CD4-positive, alpha-beta memory T cell (primary cell): ENCODE results near the gene GORAB. TPM values are rescaled to one million over a fixed set of nuclear protein-coding genes. Genes with fewer than 3 reads are reported as not detected.

Experiments used
- CTCF ChIA-PET: fragments of 350-600 bp; sonication (Branson Sonifier 250); formaldehyde crosslinking; loops from one replicate; lab custom pipeline; 2021; ENCODE audit warnings: inconsistent platforms; ENCODE audit not compliant: partially characterized antibody; lab: Charles Lee
- POLR2A ChIA-PET: fragments of 350-600 bp; sonication (Branson Sonifier 250); formaldehyde crosslinking; loops from one replicate; lab custom pipeline; 2021; ENCODE audit not compliant: partially characterized antibody; lab: Charles Lee
- DNase-seq, 5 donors: peaks; one replicate each; pipeline versions ENCODE4 v3.0.0 to v3.0.0-alpha.2; 2020 to 2022; ENCODE audit warnings: mixed read lengths in 1 of 5
- H3K27ac ChIP-seq: one replicate; pipeline ENCODE4 v1.7.0; 2013; ENCODE audit warnings: low read depth, low read length
- H3K27me3 ChIP-seq: 2 replicates; pipeline ENCODE4 v1.7.0; 2013; ENCODE audit warnings: mild to moderate bottlenecking, low read length, moderate library complexity; ENCODE audit not compliant: insufficient read depth
- H3K36me3 ChIP-seq: 2 replicates; pipeline ENCODE4 v1.7.0; 2013; ENCODE audit warnings: mild to moderate bottlenecking, low read length, moderate library complexity; ENCODE audit not compliant: insufficient read depth
- H3K4me1 ChIP-seq: 2 replicates; pipeline ENCODE4 v1.7.0; 2013; ENCODE audit warnings: mild to moderate bottlenecking, low read length, moderate library complexity; ENCODE audit not compliant: insufficient read depth
- H3K4me3 ChIP-seq, 2 donors: one replicate each; pipeline ENCODE4 v1.7.0; 2013; ENCODE audit warnings: low read length in 2 of 2, mild to moderate bottlenecking in 1 of 2
- H3K9me3 ChIP-seq, 2 donors: one replicate each; pipeline ENCODE4 v1.7.0; 2013; ENCODE audit warnings: low read length in 2 of 2, control low read depth in 1 of 2; ENCODE audit not compliant: control insufficient read depth in 1 of 2
- H3K27ac Mint-ChIP-seq, 7 donors: one replicate each; pipeline ENCODE4 v1.8.0; 2020 to 2021; ENCODE audit warnings: mixed read lengths in 7 of 7, mild to moderate bottlenecking in 6 of 7, inconsistent platforms in 3 of 7, moderate library complexity in 3 of 7
- H3K27me3 Mint-ChIP-seq, 2 donors: one replicate each; pipeline ENCODE4 v1.8.0; 2020 to 2021; ENCODE audit warnings: mixed read lengths in 2 of 2
- H3K36me3 Mint-ChIP-seq, 2 donors: one replicate each; pipeline ENCODE4 v1.8.0; 2020 to 2021; ENCODE audit warnings: mixed read lengths in 2 of 2, inconsistent platforms in 1 of 2, mild to moderate bottlenecking in 1 of 2
- H3K4me1 Mint-ChIP-seq, 4 donors: one replicate each; pipeline ENCODE4 v1.8.0; 2020 to 2021; ENCODE audit warnings: mixed read lengths in 4 of 4, mild to moderate bottlenecking in 1 of 4
- H3K4me3 Mint-ChIP-seq, 8 donors: one replicate each; pipeline ENCODE4 v1.8.0; 2020 to 2021; ENCODE audit warnings: mixed read lengths in 8 of 8, mild to moderate bottlenecking in 7 of 8, moderate library complexity in 6 of 8, inconsistent platforms in 3 of 8
- H3K9me3 Mint-ChIP-seq, 8 donors: one replicate each; pipeline ENCODE4 v1.8.0; 2020 to 2021; ENCODE audit warnings: mixed read lengths in 8 of 8, mild to moderate bottlenecking in 5 of 8, inconsistent platforms in 3 of 8, moderate library complexity in 1 of 8
- intact Hi-C: fragments of 100-400 bp; cut with micrococcal nuclease; formaldehyde crosslinking; loops from one replicate; pipeline ENCODE4 v1.15.1; 2023
- polyA plus RNA-seq, 2 donors: library from polyadenylated mRNA; unstranded; fragments of 300-500 nt; fragmentation: Illumina TruSeq; gene quantifications; one replicate each; pipeline ENCODE4 v1.2.3, GENCODE V29; 2021
- total RNA-seq, 2 experiments: library from RNA; stranded (reverse); gene quantifications; one replicate each; pipeline ENCODE4 v1.2.3, GENCODE V29; 2021

Gene GORAB
- total and polyA plus RNA-seq, 4 experiments from 2014 or later, result 2.5 to 24.1 (median 11.7) TPM

DNA sequence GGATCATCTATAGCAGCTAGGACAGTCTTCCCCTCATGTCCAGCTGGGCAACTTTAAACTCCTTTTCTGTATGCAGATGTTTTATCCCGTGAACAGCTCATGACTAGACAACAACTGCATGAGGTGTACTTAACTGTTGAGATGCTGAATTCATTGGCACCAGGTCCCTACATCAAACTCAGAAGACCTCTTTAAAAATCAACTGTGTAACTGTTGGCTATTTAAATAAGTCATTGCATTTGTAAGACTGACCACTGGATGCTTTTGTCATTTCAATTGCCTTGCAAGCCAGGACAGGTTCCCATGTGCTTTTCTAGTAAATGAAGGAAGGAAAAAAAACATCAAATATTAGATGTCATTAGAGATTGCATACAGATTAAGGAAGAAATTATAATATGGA, 28.3 kb upstream of the GORAB start:
- peaks cover 0 to 12% (median 0%) of the 10 kb centered on the region in 8 donors for H3K9me3 Mint-ChIP-seq
- DNase-seq, result no peak
- no peaks in the 10 kb centered on the region for H3K36me3 ChIP-seq
- peaks cover 11 to 24% of the 10 kb centered on the region in 2 donors for H3K27me3 Mint-ChIP-seq
- no peaks in the 10 kb centered on the region for H3K36me3 Mint-ChIP-seq
- H3K4me3 ChIP-seq, result no peak overlapping the region
- H3K27me3 ChIP-seq, result no peaks in the 10 kb centered on the region
- ChIA-PET CTCF (no interaction called here), POLR2A (no interaction called here)
- H3K27ac Mint-ChIP-seq, result no peak overlapping the region
- no peaks in the 10 kb centered on the region for H3K9me3 ChIP-seq
- intact Hi-C loops, result no loop called here
- no peak overlapping the region for H3K4me3 Mint-ChIP-seq
- H3K4me1 ChIP-seq, result no peaks in the 10 kb centered on the region
- H3K27ac ChIP-seq, result no peak overlapping the region
- no peaks in the 10 kb centered on the region for H3K4me1 Mint-ChIP-seq

DNA sequence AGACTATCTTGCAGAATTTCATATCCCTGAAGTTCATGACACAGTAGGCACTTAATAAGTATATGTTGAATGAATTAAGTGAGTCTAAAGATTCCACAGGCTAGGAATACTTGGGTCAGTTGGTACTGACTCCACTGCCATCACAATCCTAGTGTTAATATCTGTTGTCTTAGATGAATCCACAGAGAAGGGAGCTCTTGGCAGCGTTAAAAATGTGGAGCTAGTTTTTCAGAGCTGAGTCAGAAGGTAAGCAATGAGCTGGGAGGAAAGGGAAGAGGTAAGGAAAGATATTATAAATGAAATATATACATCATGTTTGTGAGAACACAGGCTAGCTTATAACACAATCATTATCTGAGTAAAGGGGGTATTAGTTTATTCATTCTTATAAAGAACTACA, 21.8 kb upstream of the GORAB start:
- CTCF ChIA-PET, result no interaction called here
- peaks cover 12 to 25% of the 10 kb centered on the region in 2 donors for H3K27me3 Mint-ChIP-seq
- Histone ChIP-seq H3K27ac (no peak overlapping the region), H3K4me3 (no peak overlapping the region), H3K36me3 (no peaks in the 10 kb centered on the region), H3K9me3 (no peaks in the 10 kb centered on the region), H3K4me1 (no peaks in the 10 kb centered on the region), H3K27me3 (no peaks in the 10 kb centered on the region)
- H3K4me3 Mint-ChIP-seq, result no peak overlapping the region
- H3K9me3 Mint-ChIP-seq, result peaks cover 0 to 10% (median 0%) of the 10 kb centered on the region in 8 donors
- no peaks in the 10 kb centered on the region for H3K4me1 Mint-ChIP-seq
- intact Hi-C loops, result no loop called here
- no peaks in the 10 kb centered on the region for H3K36me3 Mint-ChIP-seq
- no peak overlapping the region for H3K27ac Mint-ChIP-seq
- POLR2A ChIA-PET, result no interaction called here
- DNase-seq, result no peak

DNA sequence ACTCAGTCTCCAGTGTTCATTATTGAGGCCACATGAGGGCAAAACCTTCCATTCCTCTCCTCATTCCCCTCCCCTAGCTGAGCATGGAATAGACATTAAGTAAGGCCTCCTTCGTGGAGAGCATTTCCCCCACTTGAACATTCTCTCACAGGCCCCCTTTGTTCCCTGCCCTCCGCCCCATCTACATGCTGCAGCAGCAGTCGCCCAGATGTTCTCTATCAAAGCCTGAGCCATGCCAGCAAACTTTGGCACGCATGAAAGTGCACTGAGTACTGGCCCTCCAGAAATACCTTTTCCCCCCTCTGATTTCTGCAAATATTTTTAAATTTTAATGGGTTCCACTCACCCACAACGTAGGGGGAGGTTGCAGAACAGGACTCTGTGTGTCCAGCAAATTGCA, 20.9 kb upstream of the GORAB start:
- Mint-ChIP-seq H3K36me3 (no peaks in the 10 kb centered on the region), H3K27me3 (peaks cover 12 to 26% of the 10 kb centered on the region in 2 donors), H3K4me3 (no peak overlapping the region), H3K27ac (no peak overlapping the region), H3K9me3 (peaks cover 0 to 5% (median 0%) of the 10 kb centered on the region in 8 donors), H3K4me1 (no peaks in the 10 kb centered on the region)
- no peaks in the 10 kb centered on the region for H3K9me3 ChIP-seq
- POLR2A ChIA-PET, result no interaction called here
- H3K27me3 ChIP-seq, result no peaks in the 10 kb centered on the region
- no peaks in the 10 kb centered on the region for H3K36me3 ChIP-seq
- no peak overlapping the region for H3K27ac ChIP-seq
- H3K4me3 ChIP-seq, result no peak overlapping the region
- intact Hi-C loops, result no loop called here
- no peak for DNase-seq
- H3K4me1 ChIP-seq, result no peaks in the 10 kb centered on the region
- CTCF ChIA-PET, result no interaction called here

DNA sequence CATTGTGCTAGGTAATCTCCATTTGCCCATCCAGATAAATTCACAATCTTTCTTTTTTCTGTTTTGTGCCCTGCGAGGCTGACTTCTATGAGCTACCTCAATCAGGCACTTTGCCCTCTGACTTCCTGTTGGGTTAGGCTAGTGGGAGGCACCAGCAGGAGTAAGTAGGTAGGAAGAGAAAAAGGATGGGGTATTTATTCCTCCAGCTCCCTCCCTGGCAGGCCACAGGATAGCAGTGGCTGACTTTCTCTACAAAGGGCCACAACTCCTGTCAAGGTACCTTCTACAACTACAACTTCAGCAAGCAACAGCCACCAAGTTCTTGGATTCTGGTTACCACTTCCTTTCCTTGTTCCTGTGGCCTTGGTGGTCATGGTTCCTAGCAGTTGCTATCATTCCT, 18.8 kb upstream of the GORAB start:
- H3K36me3 ChIP-seq, result no peaks in the 10 kb centered on the region
- Mint-ChIP-seq H3K27ac (no peak overlapping the region), H3K27me3 (peaks cover 10 to 17% of the 10 kb centered on the region in 2 donors), H3K9me3 (no peaks in the 10 kb centered on the region), H3K4me1 (no peaks in the 10 kb centered on the region), H3K36me3 (no peaks in the 10 kb centered on the region), H3K4me3 (no peak overlapping the region)
- H3K9me3 ChIP-seq, result no peaks in the 10 kb centered on the region
- H3K27ac ChIP-seq, result no peak overlapping the region
- intact Hi-C loops, result no loop called here
- no peaks in the 10 kb centered on the region for H3K4me1 ChIP-seq
- DNase-seq, result no peak
- H3K27me3 ChIP-seq, result no peaks in the 10 kb centered on the region
- CTCF ChIA-PET, result no interaction called here
- no peak overlapping the region for H3K4me3 ChIP-seq
- POLR2A ChIA-PET, result no interaction called here

DNA sequence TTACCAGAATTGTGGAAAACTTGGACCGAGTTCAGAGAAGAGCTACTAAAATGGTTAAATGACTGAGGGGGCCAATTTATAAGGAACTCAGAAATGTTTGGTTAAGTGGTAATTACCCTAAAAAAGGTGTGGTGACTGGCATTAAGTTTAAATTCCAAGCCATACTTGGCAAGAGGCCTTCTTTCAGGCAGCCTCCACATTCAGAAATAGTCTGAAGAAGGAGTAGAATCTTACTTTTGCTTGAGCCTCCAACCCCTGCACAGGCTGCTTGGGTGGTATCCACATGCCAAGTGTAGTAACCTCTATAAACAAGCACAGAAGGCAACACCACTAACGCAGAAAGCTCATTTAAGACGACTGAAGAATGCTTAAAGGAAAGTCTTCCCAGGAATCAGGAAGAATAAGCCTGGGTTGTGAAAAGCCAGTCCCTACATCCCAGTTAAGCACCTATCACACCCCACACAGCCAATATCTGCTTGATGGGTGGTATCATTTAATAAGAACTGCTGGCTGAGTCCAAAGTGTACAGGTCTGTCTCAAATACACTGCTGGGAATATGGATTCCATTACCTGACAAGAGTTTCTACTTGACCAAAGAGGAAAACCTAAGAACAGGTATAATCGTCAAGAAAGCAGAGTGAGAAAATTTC, 13.7 kb upstream of the GORAB start:
- H3K4me1 Mint-ChIP-seq, result no peaks in the 10 kb centered on the region
- H3K4me3 Mint-ChIP-seq, result no peak overlapping the region

DNA sequence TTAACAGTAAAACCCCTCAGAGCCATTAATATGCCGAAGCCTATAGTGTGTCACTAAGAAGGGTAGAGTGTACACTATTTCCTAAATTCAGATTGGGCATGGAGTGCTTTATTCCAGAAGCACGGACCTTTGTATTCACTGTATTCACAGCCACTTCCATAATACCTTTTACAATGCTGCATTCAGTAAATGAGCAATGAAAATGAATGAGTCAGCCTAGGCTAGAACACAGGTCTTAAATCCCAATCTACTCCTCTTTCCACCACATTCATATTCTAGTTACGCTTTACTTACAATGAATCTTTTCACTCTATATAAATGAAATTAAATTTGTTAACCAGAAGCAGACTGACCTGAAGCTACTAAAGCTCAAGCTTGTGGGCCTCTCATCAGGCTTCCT, 13.0 kb upstream of the GORAB start:
- Mint-ChIP-seq H3K4me3 (no peak overlapping the region), H3K27ac (no peak overlapping the region), H3K4me1 (no peaks in the 10 kb centered on the region), H3K9me3 (peaks cover 0 to 2% (median 0%) of the 10 kb centered on the region in 8 donors), H3K36me3 (no peaks in the 10 kb centered on the region), H3K27me3 (peaks cover 20 to 23% of the 10 kb centered on the region in 2 donors)
- Histone ChIP-seq H3K4me1 (no peaks in the 10 kb centered on the region), H3K27me3 (no peaks in the 10 kb centered on the region), H3K4me3 (no peak overlapping the region), H3K36me3 (no peaks in the 10 kb centered on the region), H3K9me3 (no peaks in the 10 kb centered on the region), H3K27ac (no peak overlapping the region)
- POLR2A ChIA-PET, result no interaction called here
- CTCF ChIA-PET, result no interaction called here
- intact Hi-C loops, result no loop called here
- no peak for DNase-seq

More for the DNA sequence above, 13.7 kb upstream of the GORAB start:
- Histone ChIP-seq H3K27me3 (no peaks in the 10 kb centered on the region), H3K4me1 (no peaks in the 10 kb centered on the region), H3K27ac (no peak overlapping the region), H3K36me3 (no peaks in the 10 kb centered on the region), H3K4me3 (no peak overlapping the region), H3K9me3 (no peaks in the 10 kb centered on the region)
- intact Hi-C loops, result no loop called here
- Mint-ChIP-seq H3K27ac (no peak overlapping the region), H3K36me3 (no peaks in the 10 kb centered on the region), H3K27me3 (peaks cover 21 to 23% of the 10 kb centered on the region in 2 donors), H3K9me3 (no peaks in the 10 kb centered on the region)
- DNase-seq, result no peak
- POLR2A ChIA-PET, result no interaction called here
- CTCF ChIA-PET, result no interaction called here

DNA sequence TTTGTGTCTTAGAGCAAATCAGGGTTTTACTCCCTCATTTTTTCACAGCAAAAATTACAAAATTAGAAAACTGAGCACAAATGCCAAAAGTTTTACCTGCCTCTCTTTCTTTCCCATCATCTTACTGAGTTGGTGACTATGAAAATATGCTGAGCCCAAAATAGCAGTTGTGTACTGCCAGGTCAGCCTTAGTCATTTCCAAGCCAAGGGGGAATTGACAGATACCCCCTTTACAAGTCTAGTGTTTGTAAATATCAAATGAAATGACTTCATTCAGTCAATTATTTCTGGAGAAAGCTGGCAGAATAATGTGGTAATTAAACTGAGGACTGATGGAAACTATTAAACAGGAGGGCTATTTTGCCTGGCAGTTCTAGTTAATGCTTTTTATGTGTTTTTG, 11.4 kb upstream of the GORAB start:
- Histone ChIP-seq H3K36me3 (no peaks in the 10 kb centered on the region), H3K27ac (no peak overlapping the region), H3K4me1 (no peaks in the 10 kb centered on the region), H3K27me3 (no peaks in the 10 kb centered on the region), H3K9me3 (no peaks in the 10 kb centered on the region), H3K4me3 (no peak overlapping the region)
- Mint-ChIP-seq H3K4me3 (no peak overlapping the region), H3K36me3 (no peaks in the 10 kb centered on the region), H3K27me3 (peaks cover 20 to 24% of the 10 kb centered on the region in 2 donors), H3K27ac (no peak overlapping the region), H3K9me3 (peaks cover 0 to 2% (median 0%) of the 10 kb centered on the region in 8 donors), H3K4me1 (no peaks in the 10 kb centered on the region)
- ChIA-PET CTCF (no interaction called here), POLR2A (no interaction called here)
- intact Hi-C loops, result no loop called here
- no peak for DNase-seq
